ENCODE measurements around the gene SYNE1.

GRCh38 chr6:152353440-152353839, 283.7 kb downstream of the SYNE1 start:
- TF ChIP-seq CTCF (IDR thresholded peaks at IDR 0.05; ENCODE audit: insufficient read depth, low read length) (no peak), GABPA (IDR thresholded peaks at IDR 0.05; ENCODE audit: low read depth) (no peak), REST (IDR thresholded peaks at IDR 0.05; ENCODE audit: insufficient replicate concordance, low read depth) (no peak), POLR2AphosphoS5 (IDR thresholded peaks at IDR 0.05; ENCODE audit: low read depth) (no peak)

All from HL-60 (cell line).